Measurements from ENCODE around the gene CLIC4. TPM values are rescaled to one million over a fixed set of nuclear protein-coding genes. Genes with fewer than 3 reads are reported as not detected.
"Not testable (repeated sequence)": the region's sequence is repeated elsewhere in the genome, so short reads cannot be mapped to it uniquely, and the experiment has no call there.

Gene CLIC4
- total and polyA plus RNA-seq, 2 of the 8 experiments (the other 6 are each of a cell fraction or from before 2014, with no cell fraction given), result 77.5 to 293 TPM

DNA sequence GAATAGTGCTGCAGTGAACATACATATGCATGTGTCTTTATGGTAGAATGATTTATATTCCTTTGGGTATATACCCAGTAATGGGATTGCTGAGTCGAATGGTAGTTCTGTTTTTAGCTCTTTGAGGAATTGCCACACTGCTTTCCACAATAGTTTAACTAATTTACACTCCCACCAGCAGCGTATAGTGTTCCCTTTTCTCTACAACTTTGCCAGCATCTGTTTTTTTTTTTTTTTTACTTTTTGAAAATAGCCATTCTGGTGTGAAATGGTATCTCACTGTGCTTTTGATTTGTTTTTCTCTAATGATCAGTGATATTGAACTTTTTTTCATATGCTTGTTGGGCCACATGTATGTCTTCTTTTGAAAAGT lies 48.9 kb downstream of the CLIC4 start:
- CTCF ChIA-PET (ENCODE audit: partially characterized antibody), result interaction anchor here (0.7 to 2.7 kb wide), 2 partner anchors 94 to 106 kb away, joined by 3 to 7 read pairs; no protein-coding TSS in a partner anchor
- H2BK120ac ChIP-seq (replicated peaks; ENCODE audit: low read depth, low read length); H4K91ac ChIP-seq (replicated peaks; ENCODE audit: insufficient read length, low read length); DNase-seq (ENCODE audit: low read depth in 1 of 2, low spot score in 2 of 2); H4K5ac ChIP-seq (ENCODE audit: insufficient read length, low read depth, low read length); FAIRE-seq; H3K27ac ChIP-seq (ENCODE audit: low read depth, low read length); H3K9ac ChIP-seq (replicated peaks in 1 of 4; ENCODE audit: extremely low read depth in 1 of 4, low read depth in 3 of 4, low read length in 3 of 4); H3K4me2 ChIP-seq (ENCODE audit: insufficient read depth in 1 of 2, low read depth in 2 of 2, low read length in 2 of 2); H3K4me1 ChIP-seq (replicated peaks in 1 of 4; ENCODE audit: control insufficient read depth in 3 of 4, insufficient read depth in 4 of 4, low read length in 3 of 4); H4K8ac ChIP-seq (ENCODE audit: extremely low read depth, insufficient read depth, low read length); H2BK5ac ChIP-seq (ENCODE audit: low read depth, low read length); H3K79me1 ChIP-seq (ENCODE audit: low read depth, low read length); H3K56ac ChIP-seq (replicated peaks; ENCODE audit: insufficient read length, low read depth, low read length); H3K23me2 ChIP-seq (ENCODE audit: low read depth, low read length); H4K20me1 ChIP-seq (replicated peaks in 1 of 2; ENCODE audit: control insufficient read depth in 1 of 2, insufficient read depth in 2 of 2, low read length in 2 of 2); H3K18ac ChIP-seq (ENCODE audit: extremely low read depth, low read length); H2BK20ac ChIP-seq (ENCODE audit: low read length); H2BK12ac ChIP-seq (ENCODE audit: low read depth, low read length); H2AK5ac ChIP-seq (ENCODE audit: low read depth, low read length); H3K27me3 ChIP-seq (replicated peaks in 1 of 4; ENCODE audit: control insufficient read depth in 3 of 4, extremely low read depth in 1 of 4, insufficient read depth in 3 of 4, low read length in 3 of 4); H3K4ac ChIP-seq (replicated peaks; ENCODE audit: insufficient read length, low read depth, low read length); H3K14ac ChIP-seq (ENCODE audit: insufficient read length); H2AFZ ChIP-seq (ENCODE audit: low read length); H3K23ac ChIP-seq (ENCODE audit: insufficient read length); POLR2A ChIA-PET (ENCODE audit: partially characterized antibody); H3K4me3 ChIP-seq (ENCODE audit: extremely low read depth in 1 of 4, insufficient read depth in 2 of 4, low read depth in 3 of 4, low read length in 4 of 4); H2BK15ac ChIP-seq (ENCODE audit: low read length): not testable (repeated sequence)
- peaks cover 9 to 10% of the 10 kb centered on the region in 2 experiments; a peak in 3 of 4 replicates for H3K9me3 ChIP-seq (ENCODE audit: insufficient read depth in 2 of 2, low read depth in 1 of 2, low read length in 1 of 2)
- peaks cover 7 to 19% (median 14%) of the 10 kb centered on the region in 4 experiments; a peak in 6 of 8 replicates for H3K36me3 ChIP-seq (ENCODE audit: control insufficient read depth in 2 of 4, insufficient read depth in 4 of 4, low read length in 3 of 4)
- peaks cover 5 to 84% of the 10 kb centered on the region in 2 experiments; a peak in 3 of 4 replicates for H3K79me2 ChIP-seq (ENCODE audit: control insufficient read depth in 1 of 2, insufficient read depth in 2 of 2, low read length in 2 of 2)
- 96% methylated on average over 2 of the region's 2 CpGs; no CpG with 5 or more reads in 1 of the 2 experiments for WGBS, 2 experiments (ENCODE audit: extremely low coverage in 1 of 2, insufficient coverage in 1 of 2, insufficient read length in 1 of 2, insufficient replicate concordance in 2 of 2, low coverage in 1 of 2, low lambda C conversion rate in 2 of 2, missing lambda C conversion rate in 1 of 2)
